HepG2 (cell line): ENCODE results near the gene ZNF683. TPM values are rescaled to one million over a fixed set of nuclear protein-coding genes. Genes with fewer than 3 reads are reported as not detected.

Experiments
- ATAC-seq: fragments of 200-7000 bp; cut with Tn5 transposase; 3 replicates; pipeline ENCODE4 v1.9.1; 2020; ENCODE audit warnings: mild to moderate bottlenecking, moderate library complexity
- BruUV-seq: library from RNA; stranded (reverse); fragments of 400-500 nt; replicated peaks from 2 replicates; lab custom pipeline; 2021; lab: Mats Ljungman, UMichigan
- CTCF ChIA-PET: fragments of 300-600 bp; formaldehyde crosslinking; extraction: SDS; loops from one replicate; lab custom pipeline; 2021; ENCODE audit warnings: low total read pairs, inconsistent platforms, low intra/inter-chr PET ratio; lab: Yijun Ruan, JAX
- POLR2A ChIA-PET: fragments of 350-600 bp; sonication (Branson Sonifier 250); formaldehyde crosslinking; loops from one replicate; lab custom pipeline; 2020; ENCODE audit warnings: antibody characterized with exemption, inconsistent platforms; lab: Yijun Ruan, JAX
- DNase-seq: peaks from one replicate; pipeline ENCODE4 v3.0.0-alpha.2; 2015; ENCODE audit warnings: low spot score
- FAIRE-seq: peaks from 3 replicates; lab custom pipeline; 2011; peaks lifted over from hg19 to GRCh38; lab: Jason Lieb, UNC
- H2AFZ ChIP-seq: one replicate; pipeline ENCODE4 v1.6.1; 2011; ENCODE audit warnings: low read length, inconsistent platforms
- H3K27ac ChIP-seq: fragments of 300-600 bp; 3 replicates; pipeline ENCODE4 v1.8.0; 2011; ENCODE audit warnings: mixed run types, mild to moderate bottlenecking, mixed read lengths, low read length, inconsistent platforms; ENCODE audit not compliant: insufficient read depth; ENCODE audit errors: extremely low read length
- H3K27me3 ChIP-seq, 2 experiments: fragments of 200-600 bp in 1 of 2; 2 replicates in 1 of 2; 3 replicates in 1 of 2; pipeline versions ENCODE4 v1.6.0 to v1.8.0; 2011; ENCODE audit warnings: low read length in 2 of 2, mild to moderate bottlenecking in 2 of 2, moderate library complexity in 2 of 2, inconsistent platforms in 1 of 2; ENCODE audit not compliant: insufficient read depth in 2 of 2, control insufficient read depth in 1 of 2
- H3K36me3 ChIP-seq, 2 experiments: fragments of 200-600 bp in 1 of 2; replicated peaks in 1 of 2; 2 replicates in 1 of 2; 3 replicates in 1 of 2; pipeline versions ENCODE4 v1.5.1 to v1.8.0; 2011; ENCODE audit warnings: low read length in 2 of 2, inconsistent platforms in 1 of 2; ENCODE audit not compliant: insufficient read depth in 2 of 2, control insufficient read depth in 1 of 2
- H3K4me1 ChIP-seq: 2 replicates; pipeline ENCODE4 v1.5.1; 2012; ENCODE audit warnings: low read length, inconsistent platforms; ENCODE audit not compliant: insufficient read depth
- H3K4me2 ChIP-seq: 2 replicates; pipeline ENCODE4 v1.6.0; 2011; ENCODE audit warnings: low read depth, low read length, inconsistent platforms
- H3K4me3 ChIP-seq, 3 experiments: fragments of 200-600 bp in 1 of 3; sonication (generic), shearing (Covaris generic) in 1 of 3; replicated peaks in 1 of 3; 2 replicates each; pipeline ENCODE4 v1.5.1; 2011 to 2016; ENCODE audit warnings: low read length in 3 of 3, inconsistent platforms in 2 of 3, low read depth in 2 of 3, mild to moderate bottlenecking in 2 of 3, control low read depth in 1 of 3, mixed read lengths in 1 of 3; ENCODE audit not compliant: insufficient read depth in 1 of 3
- H3K79me2 ChIP-seq: one replicate; pipeline ENCODE4 v1.6.1; 2011; ENCODE audit warnings: low read length, inconsistent platforms; ENCODE audit not compliant: insufficient read depth
- H3K9ac ChIP-seq: 2 replicates; pipeline ENCODE4 v1.6.0; 2011; ENCODE audit warnings: mild to moderate bottlenecking, low read depth, low read length, inconsistent platforms; ENCODE audit not compliant: insufficient read depth
- H3K9me3 ChIP-seq: 2 replicates; pipeline ENCODE4 v1.5.1; 2012; ENCODE audit warnings: mild to moderate bottlenecking, low read length
- H4K20me1 ChIP-seq: 2 replicates; pipeline ENCODE4 v1.6.0; 2011; ENCODE audit warnings: inconsistent platforms, mild to moderate bottlenecking, low read length, moderate library complexity; ENCODE audit not compliant: insufficient read depth
- CERS6 ChIP-seq: sonication (generic); formaldehyde crosslinking; IDR thresholded peaks from 2 replicates; pipeline ENCODE4 v1.5.0; 2020; ENCODE audit warnings: missing genetic modification reagents
- DMTF1 ChIP-seq: sonication (generic); formaldehyde crosslinking; IDR thresholded peaks from 2 replicates; pipeline ENCODE4 v1.4.0; 2020; ENCODE audit warnings: mild to moderate bottlenecking, missing genetic modification reagents
- HES4 ChIP-seq: sonication (generic); formaldehyde crosslinking; IDR thresholded peaks from 2 replicates; pipeline ENCODE4 v1.9.0; 2021; ENCODE audit warnings: mild to moderate bottlenecking, missing genetic modification reagents, borderline replicate concordance
- HOXA9 ChIP-seq: sonication (generic); formaldehyde crosslinking; IDR thresholded peaks from 2 replicates; pipeline ENCODE4 v1.8.1; 2022; ENCODE audit warnings: missing genetic modification reagents, mild to moderate bottlenecking, moderate library complexity, borderline replicate concordance
- PPARG ChIP-seq: conservative IDR thresholded peaks from 2 replicates; pipeline ENCODE4 v1.6.1; 2016; ENCODE audit warnings: missing biosample characterization, missing genetic modification reagents
- TRAFD1 ChIP-seq: sonication (generic); formaldehyde crosslinking; IDR thresholded peaks from 2 replicates; pipeline ENCODE4 v1.5.1; 2020; ENCODE audit warnings: missing genetic modification reagents, mild to moderate bottlenecking, borderline replicate concordance
- ZFP1 ChIP-seq: IDR thresholded peaks from 2 replicates; pipeline ENCODE4 v1.6.1; 2016
- ZNF335 ChIP-seq: sonication (generic); formaldehyde crosslinking; IDR thresholded peaks from 2 replicates; pipeline ENCODE4 v1.4.0; 2020; ENCODE audit warnings: missing genetic modification reagents
- ZNF776 ChIP-seq: sonication (generic); formaldehyde crosslinking; IDR thresholded peaks from 2 replicates; pipeline ENCODE4 v1.4.0; 2020; ENCODE audit warnings: mild to moderate bottlenecking, missing genetic modification reagents
- ZNF800 ChIP-seq: sonication (generic); formaldehyde crosslinking; IDR thresholded peaks from 2 replicates; pipeline ENCODE4 v1.4.0; 2020; ENCODE audit warnings: missing genetic modification reagents
- ZNF83 ChIP-seq: sonication (generic); formaldehyde crosslinking; IDR thresholded peaks from 2 replicates; pipeline ENCODE4 v1.4.0; 2020; ENCODE audit warnings: missing genetic modification reagents, mild to moderate bottlenecking, borderline replicate concordance
- ZSCAN21 ChIP-seq: sonication (generic); formaldehyde crosslinking; IDR thresholded peaks from 2 replicates; pipeline ENCODE4 v1.8.0; 2022; ENCODE audit warnings: mild to moderate bottlenecking, missing genetic modification reagents, moderate library complexity, borderline replicate concordance
- WGBS: methylation state at CpG from one replicate; pipeline ENCODE4 v1.1.6; 2017; ENCODE audit warnings: low lambda C conversion rate; 5-methylcytosine and 5-hydroxymethylcytosine counted together
- in situ Hi-C: cut with HindIII; loops from 2 replicates; pipeline ENCODE4 v1.10.0; 2017; ENCODE audit warnings: low pct_unique_long_range_greater_than_20kb; ENCODE audit not compliant: extremely low pct_ligation_motif_present
- intact Hi-C: fragments of 100-400 bp; cut with micrococcal nuclease; formaldehyde crosslinking; loops from one replicate; pipeline ENCODE4 v1.10.0; 2022; ENCODE audit not compliant: unreplicated experiment
- polyA plus RNA-seq, 8 experiments: library from polyadenylated mRNA; depleted of rRNA in 3 of 8; stranded (reverse) in 7 of 8; unstranded in 1 of 8; fragments of >200 nt; fragmentation: Illumina TruSeq in 4 of 8; extraction: Trizol in 4 of 8; gene quantifications; 2 replicates each; pipeline versions ENCODE4 v1.2.1 to v1.2.3, GENCODE V29; 2011 to 2016; ENCODE audit warnings: low read depth in 4 of 8, missing spikeins in 1 of 8, mixed read lengths in 1 of 8; ENCODE audit not compliant: insufficient read depth in 1 of 8
- total RNA-seq, 5 experiments: library from RNA; depleted of rRNA; stranded (reverse); fragments of >200 nt; fragmentation: Illumina TruSeq; extraction: Trizol; gene quantifications; 2 replicates each; pipeline ENCODE4 v1.2.3, GENCODE V29; 2016; ENCODE audit warnings: low read depth in 1 of 5

Gene ZNF683
- total and polyA plus RNA-seq, 2 of the 13 experiments (the other 11 are each of a cell fraction or from before 2014, with no cell fraction given): not detected

- Histone ChIP-seq H3K9ac (no peak overlapping the region), H3K79me2 (no peaks in the 10 kb centered on the region), H3K4me2 (no peak overlapping the region), H2AFZ (no peak overlapping the region), H3K36me3 (no peaks in the 10 kb centered on the region), H3K4me3 (no peak overlapping the region), H3K9me3 (no peaks in the 10 kb centered on the region), H4K20me1 (no peaks in the 10 kb centered on the region), H3K27me3 (no peaks in the 10 kb centered on the region), H3K27ac (no peak overlapping the region), H3K4me1 (no peaks in the 10 kb centered on the region)
- ChIA-PET CTCF (no interaction called here), POLR2A (interaction anchor here (1.2 kb wide), 1 partner anchor 20 kb away, joined by 6 read pairs; no protein-coding TSS in a partner anchor)
- WGBS: 97% methylated on average over 5 of the region's 5 CpGs
- DNase-seq (no peak), ATAC-seq (no peak), FAIRE-seq (no peak)
- BruUV-seq: no TSS peak
- in situ Hi-C loops: no loop called here
- intact Hi-C loops: no loop called here
- TF ChIP-seq HOXA9 (no peak), DMTF1 (CRISPR knock-in tag) (no peak), ZFP1 (CRISPR knock-in tag) (no peak), ZSCAN21 (no peak), ZNF776 (CRISPR knock-in tag) (no peak), ZNF83 (CRISPR knock-in tag) (no peak), HES4 (CRISPR knock-in tag) (no peak), ZNF335 (CRISPR knock-in tag) (no peak), PPARG (no peak), TRAFD1 (CRISPR knock-in tag) (no peak), CERS6 (no peak), ZNF800 (CRISPR knock-in tag) (no peak)
Observed at GRCh38 chr1:26330276-26330675, 42.3 kb downstream of the ZNF683 start.
